ENCODE measurements around the gene ALG13. TPM values are rescaled to one million over a fixed set of nuclear protein-coding genes. Genes with fewer than 3 reads are reported as not detected.
"Not testable (repeated sequence)": the region's sequence is repeated elsewhere in the genome, so short reads cannot be mapped to it uniquely, and the experiment has no call there.

The ALG13 gene
- polyA plus RNA-seq (2012; ENCODE audit: insufficient read depth, insufficient read length): 46.2 TPM

DNA sequence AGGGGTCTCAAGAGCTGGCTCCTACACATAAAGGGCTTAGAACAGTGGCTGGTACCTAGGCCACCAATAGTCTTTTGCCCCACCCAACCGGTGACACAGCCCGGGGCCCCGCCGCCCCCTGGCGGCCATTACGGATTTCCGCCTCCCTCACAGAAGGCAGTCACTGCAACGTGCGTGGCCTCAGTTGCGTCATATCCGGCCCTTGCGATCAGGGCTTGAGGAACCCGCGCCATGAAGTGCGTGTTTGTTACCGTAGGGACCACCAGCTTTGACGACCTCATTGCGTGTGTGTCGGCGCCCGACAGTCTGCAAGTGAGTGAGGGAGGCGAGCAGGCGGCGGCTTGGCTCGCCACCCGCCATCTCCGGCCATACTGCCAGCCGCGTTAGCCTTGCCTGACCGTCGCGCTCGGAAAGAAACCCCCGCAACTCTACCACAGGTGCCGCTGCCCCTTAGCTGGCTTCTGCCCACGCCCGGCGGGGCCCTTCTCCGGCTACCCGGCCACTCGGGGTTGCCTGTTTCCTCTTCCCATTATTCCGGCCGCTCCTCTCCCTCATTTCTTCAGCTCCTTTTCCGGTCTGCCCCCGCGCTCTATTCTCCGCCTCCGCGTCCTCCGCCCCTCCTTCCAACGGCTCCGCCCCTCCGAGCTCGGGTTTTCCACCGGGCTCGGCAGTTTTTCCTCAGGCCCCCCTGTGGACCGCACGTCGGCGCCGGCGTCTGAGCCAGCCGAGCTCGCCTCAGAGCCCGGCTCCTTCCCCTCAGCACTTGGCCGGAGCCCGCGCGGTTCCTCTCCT lies at the start of gene ALG13:
Gene ALG13 (plus strand): TSS at position 183 of the 792 bp plus-strand sequence. CDS start 49 bp downstream, at position 232.
- peak; percentile 84 for DNase-seq (ENCODE audit: low read depth, low spot score)
- H3K4me3 ChIP-seq (ENCODE audit: low read length): peak within 1 kb of the TSS; percentile 68

- DNase-seq (ENCODE audit: low read depth, low spot score): no peak
These were observed 45.9 kb upstream of the ALG13 start for GRCh38 chrX:111634823-111635729.

DNA sequence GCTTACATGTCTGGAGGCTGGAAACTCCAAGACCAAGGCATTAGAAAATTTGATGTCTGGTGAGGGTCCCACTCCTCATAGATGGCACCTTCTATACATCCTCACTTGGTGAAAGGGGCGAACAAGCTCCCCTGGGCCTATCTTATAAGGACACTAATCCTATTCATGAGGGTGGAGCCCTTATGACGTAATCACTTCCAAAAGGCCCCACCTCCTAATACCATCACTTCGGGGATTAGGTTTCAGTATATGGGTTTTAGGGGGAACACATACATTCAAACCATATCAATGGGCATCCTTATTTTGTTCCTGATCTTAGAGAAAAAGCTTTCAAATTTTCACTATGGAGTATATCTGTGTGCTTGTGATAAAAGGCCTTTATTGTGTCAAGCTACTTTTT lies 39.0 kb upstream of the ALG13 start:
- H3K4me3 ChIP-seq (ENCODE audit: low read length): no peak overlapping the region
- DNase-seq (ENCODE audit: low read depth, low spot score): no peak

More at GRCh38 chrX:111634823-111635729, 45.9 kb upstream of the ALG13 start:
- H3K4me3 ChIP-seq (ENCODE audit: low read length): no peak overlapping the region

- DNase-seq (ENCODE audit: low read depth, low spot score); H3K4me3 ChIP-seq (ENCODE audit: low read length): not testable (repeated sequence)
These were observed 35.8 kb upstream of the ALG13 start for GRCh38 chrX:111645165-111645564.

- no peak overlapping the region for H3K4me3 ChIP-seq (ENCODE audit: low read length)
- no peak for DNase-seq (ENCODE audit: low read depth, low spot score)
These were observed 35.4 kb upstream of the ALG13 start for GRCh38 chrX:111645607-111646006.

- no peak for DNase-seq (ENCODE audit: low read depth, low spot score)
- no peak overlapping the region for H3K4me3 ChIP-seq (ENCODE audit: low read length)
These were observed 34.5 kb upstream of the ALG13 start for GRCh38 chrX:111646515-111646914.

- DNase-seq (ENCODE audit: low read depth, low spot score): no peak
- no peak overlapping the region for H3K4me3 ChIP-seq (ENCODE audit: low read length)
These were observed 32.2 kb upstream of the ALG13 start for GRCh38 chrX:111648802-111649201.

- DNase-seq (ENCODE audit: low read depth, low spot score): no peak
- no peak overlapping the region for H3K4me3 ChIP-seq (ENCODE audit: low read length)
These were observed 31.3 kb upstream of the ALG13 start for GRCh38 chrX:111649638-111650037.

- DNase-seq (ENCODE audit: low read depth, low spot score): no peak
- no peak overlapping the region for H3K4me3 ChIP-seq (ENCODE audit: low read length)
These were observed 30.1 kb upstream of the ALG13 start for GRCh38 chrX:111650845-111651244.

GRCh38 chrX:111652719-111653118 lies 28.3 kb upstream of the ALG13 start:
- H3K4me3 ChIP-seq (ENCODE audit: low read length): no peak overlapping the region
- DNase-seq (ENCODE audit: low read depth, low spot score): no peak

- no peak for DNase-seq (ENCODE audit: low read depth, low spot score)
- no peak overlapping the region for H3K4me3 ChIP-seq (ENCODE audit: low read length)
These were observed 19.7 kb upstream of the ALG13 start for GRCh38 chrX:111661241-111661640.

DNA sequence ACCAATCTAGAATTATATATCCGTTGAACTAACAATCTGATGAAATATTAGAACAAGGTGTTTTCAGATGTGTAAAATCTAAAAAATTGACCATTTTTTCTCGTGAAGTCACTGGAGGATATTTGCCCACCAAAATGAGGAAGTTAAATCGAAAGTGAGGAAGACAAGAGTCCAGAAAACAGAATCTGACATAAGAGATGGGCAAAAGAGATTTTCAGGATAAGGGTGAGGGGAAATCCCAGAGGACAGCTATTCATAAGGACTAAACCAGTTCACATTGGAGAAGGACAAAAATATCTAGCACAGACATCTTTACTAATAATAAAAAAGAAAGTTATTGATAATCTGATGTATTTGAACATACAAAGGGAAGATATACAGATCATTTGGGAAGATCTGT lies 18.7 kb upstream of the ALG13 start:
- DNase-seq (ENCODE audit: low read depth, low spot score): no peak
- H3K4me3 ChIP-seq (ENCODE audit: low read length): no peak overlapping the region

DNA sequence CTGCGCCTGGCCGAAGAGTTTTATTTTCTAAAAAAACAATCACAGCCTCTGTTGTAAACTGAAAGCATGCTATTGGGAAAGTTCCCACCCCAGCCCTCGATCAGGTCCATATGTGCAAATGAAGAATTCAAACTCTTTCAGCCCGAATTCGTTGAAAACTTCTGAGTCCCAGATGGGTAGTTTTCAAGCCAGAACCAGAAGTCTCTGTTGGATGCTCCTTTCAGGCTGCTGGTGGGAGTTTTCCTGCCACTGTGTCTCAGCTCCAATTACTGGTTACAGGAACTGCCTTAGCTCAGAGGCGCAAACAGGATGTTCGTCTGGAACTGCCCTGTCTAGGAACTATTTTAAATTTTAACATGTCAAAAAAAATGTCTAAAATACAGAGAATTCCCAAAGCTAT lies 9.3 kb upstream of the ALG13 start:
- DNase-seq (ENCODE audit: low read depth, low spot score): no peak
- no peak overlapping the region for H3K4me3 ChIP-seq (ENCODE audit: low read length)

GRCh38 chrX:111687305-111687704 lies 6.3 kb downstream of the ALG13 start:
- H3K4me3 ChIP-seq (ENCODE audit: low read length): no peak overlapping the region
- DNase-seq (ENCODE audit: low read depth, low spot score): no peak

DNA sequence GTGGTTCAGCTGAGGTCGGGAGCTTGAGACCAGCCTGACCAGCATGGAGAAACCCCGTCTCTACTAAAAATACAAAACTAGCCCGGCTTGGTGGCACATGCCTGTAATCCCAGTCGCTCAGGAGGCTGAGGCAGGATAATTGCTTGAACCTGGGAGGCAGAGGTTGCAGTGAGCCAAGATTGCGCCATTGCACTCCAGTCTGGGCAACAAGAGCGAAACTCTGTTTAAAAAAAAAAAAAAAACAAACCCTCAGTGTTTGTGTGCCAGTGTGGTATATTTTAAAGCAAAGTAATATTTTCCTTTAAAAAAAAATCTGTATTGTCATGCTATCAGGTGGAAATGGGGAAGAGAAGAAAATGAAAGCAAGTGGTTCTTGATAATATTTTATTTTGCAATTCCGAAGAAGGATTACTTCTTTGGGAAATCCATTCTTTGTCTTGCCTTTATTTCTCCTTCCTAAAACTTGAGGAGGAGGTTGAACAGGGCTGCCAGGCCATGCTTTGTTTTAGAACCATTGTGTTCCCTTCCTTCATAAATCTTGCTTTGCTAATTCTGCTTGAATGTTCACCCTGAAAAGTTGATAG lies 14.4 kb downstream of the ALG13 start:
- H3K4me3 ChIP-seq (ENCODE audit: low read length): no peak overlapping the region
- DNase-seq (ENCODE audit: low read depth, low spot score): no peak

- DNase-seq (ENCODE audit: low read depth, low spot score): peak; percentile 1
These were observed 38.6 kb downstream of the ALG13 start for GRCh38 chrX:111719426-111720210.

GRCh38 chrX:111728096-111728495 lies 47.1 kb downstream of the ALG13 start:
- no peak overlapping the region for H3K4me3 ChIP-seq (ENCODE audit: low read length)
- DNase-seq (ENCODE audit: low read depth, low spot score): no peak

More at GRCh38 chrX:111719426-111720210, 38.6 kb downstream of the ALG13 start:
- no peak overlapping the region for H3K4me3 ChIP-seq (ENCODE audit: low read length)

DNA sequence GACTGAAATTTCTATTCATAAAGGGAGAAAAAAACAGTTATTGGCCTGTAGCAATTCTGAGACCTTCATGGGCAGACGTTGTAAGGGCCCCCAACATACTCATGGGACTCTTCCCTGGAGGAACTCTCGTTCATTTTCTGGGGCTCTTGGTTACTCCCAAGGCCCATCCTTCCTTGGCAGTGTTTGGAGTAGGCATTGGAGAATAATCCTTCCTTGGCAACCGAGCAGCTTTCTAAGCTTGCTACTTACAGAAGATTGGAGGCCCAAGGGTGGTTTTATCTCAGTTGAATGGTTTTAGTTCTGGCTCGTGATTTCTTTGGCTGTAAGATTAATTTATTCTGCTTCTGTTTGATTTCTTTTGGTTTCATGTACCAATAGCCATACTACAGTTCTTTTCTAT lies 50.4 kb downstream of the ALG13 start:
- DNase-seq (ENCODE audit: low read depth, low spot score): no peak
- H3K4me3 ChIP-seq (ENCODE audit: low read length): no peak overlapping the region

- H3K4me3 ChIP-seq (ENCODE audit: low read length): no peak overlapping the region
- no peak for DNase-seq (ENCODE audit: low read depth, low spot score)
These were observed 55.6 kb downstream of the ALG13 start for GRCh38 chrX:111736571-111736970.
